Hematopoietic multipotent progenitor cell treated with erythropoietin and hydrocortisone succinate and interleukin-3 and kit ligand, for 6 days (in vitro differentiated cells): ENCODE results near the gene FMN1.

Experiments used
- DNase-seq: peaks from one replicate; pipeline ENCODE4 v3.0.0-alpha.2; 2015

FMN1 gene

DNA sequence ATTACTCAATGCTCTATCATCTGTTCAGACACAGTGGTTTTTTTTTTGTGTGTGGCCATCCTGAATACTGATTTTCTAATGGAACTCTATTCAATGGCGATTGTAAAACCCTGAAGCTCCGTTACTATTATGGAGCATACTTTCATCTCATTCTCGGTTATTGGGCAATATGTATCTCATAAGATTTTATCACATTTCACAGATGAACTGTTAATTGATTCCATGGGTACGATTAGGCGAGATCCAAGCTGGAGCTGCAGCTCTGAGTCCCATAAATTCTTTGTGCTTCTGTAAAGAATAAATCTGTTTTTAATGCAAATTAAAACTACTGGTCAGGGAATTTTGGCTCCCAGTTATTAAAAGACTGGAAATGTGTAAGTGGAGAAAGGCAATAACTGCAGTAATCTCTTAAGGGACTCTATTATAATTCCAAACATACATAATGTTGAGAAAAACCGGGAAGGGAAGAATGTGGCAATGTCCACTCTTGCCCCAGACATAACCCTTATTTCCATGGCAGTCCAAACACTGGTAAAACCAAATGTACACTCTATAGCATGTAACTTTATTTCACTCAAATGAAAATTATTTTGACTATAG lies 394.5 kb downstream of the FMN1 start:
- no peak for DNase-seq

GRCh38 chr15:32796856-32797255 lies 397.7 kb downstream of the FMN1 start:
- DNase-seq: no peak

- DNase-seq: no peak
Measured at GRCh38 chr15:32794973-32795372, 399.5 kb downstream of the FMN1 start.

- DNase-seq: no peak
Measured at GRCh38 chr15:32792436-32792835, 402.1 kb downstream of the FMN1 start.

DNA sequence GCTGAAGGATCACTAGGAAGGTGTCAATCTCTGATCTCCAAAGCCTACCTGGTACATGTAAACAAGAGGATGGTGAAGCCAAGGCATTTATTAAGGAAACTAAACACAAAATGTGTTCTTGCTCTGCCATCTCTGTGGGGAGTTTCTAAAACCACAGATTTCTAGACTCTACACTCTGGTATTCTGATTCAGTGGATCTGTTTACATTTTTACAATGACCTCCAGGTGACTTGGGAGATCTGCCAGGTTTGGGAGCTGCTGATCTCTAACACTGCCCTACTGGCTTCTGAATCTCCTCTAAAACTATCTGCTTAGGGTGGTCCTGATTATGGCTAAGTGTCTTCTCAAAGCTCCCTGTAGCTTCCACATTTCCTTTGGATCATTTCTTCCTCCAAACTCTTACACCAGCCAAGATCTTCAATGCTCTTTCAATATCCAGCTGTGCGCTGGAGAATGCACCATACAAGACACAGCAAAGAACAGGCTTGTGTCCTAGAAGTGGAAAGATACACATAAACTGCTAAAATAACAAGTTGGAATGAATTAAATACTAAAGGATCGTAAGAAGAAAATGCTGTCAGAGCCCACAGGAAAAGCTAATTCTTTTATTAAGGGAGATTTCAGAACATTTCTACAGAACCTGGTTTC lies 404.0 kb downstream of the FMN1 start:
- DNase-seq: no peak

DNA sequence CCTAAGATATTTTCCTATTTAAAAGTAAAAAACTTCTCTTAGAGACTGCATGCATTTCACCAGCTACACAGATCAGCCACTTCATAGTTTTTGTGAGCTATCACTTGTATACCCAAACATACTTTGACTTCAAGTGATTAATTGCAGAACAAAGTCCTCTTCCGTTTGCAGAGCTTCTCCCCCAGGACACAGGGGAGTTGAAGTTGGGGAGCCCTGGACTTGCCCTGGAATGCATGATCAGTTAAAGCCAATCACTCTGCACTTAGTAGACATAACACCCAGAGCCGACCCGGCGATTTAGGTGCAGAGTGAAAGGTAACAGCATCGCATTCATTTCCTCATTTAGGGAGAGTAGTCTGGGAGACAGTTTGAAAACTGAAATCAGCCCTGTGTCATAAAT lies 406.6 kb downstream of the FMN1 start:
- DNase-seq: no peak

DNA sequence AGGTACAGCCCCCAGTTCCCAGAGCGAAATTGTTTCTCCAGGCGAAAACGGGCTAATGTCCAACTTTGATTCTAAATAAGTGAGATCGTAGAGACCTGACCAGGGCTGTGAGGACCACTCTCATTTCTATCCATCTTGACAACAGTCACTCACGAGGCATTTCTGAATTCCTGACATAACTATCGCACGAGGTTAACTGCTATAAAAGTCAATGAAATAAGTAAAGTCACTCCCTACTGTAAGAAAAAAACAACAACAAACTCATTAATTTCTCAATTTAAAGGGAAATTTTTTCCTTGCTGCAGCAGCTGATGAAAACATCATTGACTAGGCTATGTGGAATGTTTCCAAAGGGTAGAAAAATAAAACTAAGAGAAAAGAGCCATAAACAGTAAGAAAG lies 407.6 kb downstream of the FMN1 start:
- DNase-seq: no peak

- no peak for DNase-seq
Measured at GRCh38 chr15:32784581-32784980, 409.9 kb downstream of the FMN1 start.

GRCh38 chr15:32781781-32782180 lies 412.7 kb downstream of the FMN1 start:
- no peak for DNase-seq

- DNase-seq: no peak
Measured at GRCh38 chr15:32778391-32779176, 415.9 kb downstream of the FMN1 start.

DNA sequence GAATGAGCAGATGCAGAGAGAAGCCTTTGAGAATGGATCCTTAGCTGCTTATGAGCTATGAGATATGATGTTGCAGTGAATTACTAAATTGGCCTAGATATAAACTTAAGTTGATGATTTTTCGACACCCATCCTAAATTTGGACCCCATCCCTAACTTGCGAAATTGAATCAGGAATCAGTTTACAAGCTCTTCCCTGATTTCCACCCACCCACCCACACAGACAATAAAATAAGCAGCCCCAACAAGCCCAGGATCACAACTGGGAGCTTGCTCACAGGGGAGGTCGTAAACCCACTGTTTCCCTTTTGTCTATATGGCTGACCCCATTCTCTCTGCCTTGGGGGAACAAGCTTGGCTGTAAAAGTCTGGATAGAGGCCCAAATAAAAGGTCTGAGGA lies 419.4 kb downstream of the FMN1 start:
- no peak for DNase-seq

DNA sequence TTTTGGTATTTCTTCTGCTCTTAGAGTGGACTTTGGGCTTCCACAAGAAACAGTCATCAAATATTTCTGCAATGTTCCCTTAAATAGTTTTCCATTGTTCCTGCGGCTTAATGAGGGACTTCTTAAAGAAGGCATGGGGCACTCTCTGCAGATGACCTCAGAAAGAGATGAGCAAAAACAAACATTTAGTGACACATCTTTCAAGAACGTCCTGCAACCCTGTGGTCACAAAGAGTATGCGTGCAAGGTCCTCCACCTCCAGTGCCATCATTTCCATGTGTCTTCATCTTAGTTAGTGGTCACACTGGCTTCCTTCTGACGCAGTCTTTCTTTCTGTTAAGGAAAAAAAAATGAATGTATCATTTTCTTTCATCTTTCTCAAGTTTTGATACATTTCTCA lies 420.5 kb downstream of the FMN1 start:
- no peak for DNase-seq

DNA sequence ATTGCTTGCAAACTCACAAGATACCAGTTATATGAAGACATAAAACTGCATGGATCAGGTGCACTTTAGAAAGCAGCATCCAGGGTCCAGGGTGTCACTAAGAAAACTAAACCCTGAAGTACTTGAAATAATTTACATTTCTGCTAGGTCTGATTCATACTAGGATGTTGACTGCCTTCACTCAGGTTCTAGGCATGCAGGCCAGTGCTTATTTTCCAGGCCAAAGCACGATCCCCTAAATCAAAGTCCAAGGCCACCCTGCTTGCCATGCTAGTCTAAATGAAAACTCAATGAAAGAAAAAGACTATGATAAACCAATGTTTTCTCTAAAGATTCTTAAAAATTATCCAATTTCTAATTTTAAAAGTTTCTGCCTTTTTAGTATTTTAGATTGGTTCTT lies 427.3 kb downstream of the FMN1 start:
- DNase-seq: no peak

GRCh38 chr15:32766101-32766500 lies 428.4 kb downstream of the FMN1 start:
- no peak for DNase-seq

- no peak for DNase-seq
Measured at GRCh38 chr15:32765236-32765635, 429.3 kb downstream of the FMN1 start.

GRCh38 chr15:32763295-32763694 lies 431.2 kb downstream of the FMN1 start:
- no peak for DNase-seq

DNA sequence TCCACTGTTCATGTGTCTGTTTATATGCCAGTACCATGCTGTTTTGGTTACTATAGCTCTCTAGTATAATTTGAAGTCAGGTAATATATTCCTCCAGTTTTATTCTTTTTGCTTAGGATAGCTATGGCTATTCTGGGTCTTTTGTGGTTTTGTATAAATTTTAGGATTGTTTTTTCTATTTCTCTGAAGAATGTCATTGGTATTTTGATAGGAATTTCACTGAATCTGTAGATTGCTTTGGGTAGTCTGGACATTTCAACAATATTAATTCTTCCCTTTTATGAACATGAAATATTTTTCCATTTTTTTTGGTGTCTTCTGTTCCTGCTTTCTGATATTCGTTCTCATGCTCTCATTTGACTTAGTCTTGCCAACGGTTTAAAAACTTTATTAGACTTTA lies 437.1 kb downstream of the FMN1 start:
- DNase-seq: no peak

GRCh38 chr15:32750979-32751378 lies 443.5 kb downstream of the FMN1 start:
- DNase-seq: no peak

DNA sequence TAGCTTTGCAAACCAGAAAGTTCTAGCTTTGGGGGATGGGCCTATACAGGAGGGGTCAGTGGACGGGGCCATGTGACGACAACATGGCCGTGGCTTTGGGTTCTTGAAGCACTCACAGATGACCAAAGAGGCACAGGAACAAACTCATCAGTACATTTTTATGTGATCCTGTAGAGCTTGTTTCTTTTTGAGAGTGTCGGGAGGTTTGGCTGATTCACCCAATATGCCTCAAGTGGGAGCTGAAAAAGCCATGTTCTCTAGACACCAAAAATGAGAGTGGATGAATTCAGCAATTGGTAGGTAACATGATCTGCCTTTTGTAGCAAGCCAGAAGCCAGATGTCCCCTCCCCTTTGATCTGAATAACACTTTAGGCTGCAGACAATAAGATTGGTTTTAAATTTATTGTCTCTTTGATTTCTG lies 446.6 kb downstream of the FMN1 start:
- no peak for DNase-seq

DNA sequence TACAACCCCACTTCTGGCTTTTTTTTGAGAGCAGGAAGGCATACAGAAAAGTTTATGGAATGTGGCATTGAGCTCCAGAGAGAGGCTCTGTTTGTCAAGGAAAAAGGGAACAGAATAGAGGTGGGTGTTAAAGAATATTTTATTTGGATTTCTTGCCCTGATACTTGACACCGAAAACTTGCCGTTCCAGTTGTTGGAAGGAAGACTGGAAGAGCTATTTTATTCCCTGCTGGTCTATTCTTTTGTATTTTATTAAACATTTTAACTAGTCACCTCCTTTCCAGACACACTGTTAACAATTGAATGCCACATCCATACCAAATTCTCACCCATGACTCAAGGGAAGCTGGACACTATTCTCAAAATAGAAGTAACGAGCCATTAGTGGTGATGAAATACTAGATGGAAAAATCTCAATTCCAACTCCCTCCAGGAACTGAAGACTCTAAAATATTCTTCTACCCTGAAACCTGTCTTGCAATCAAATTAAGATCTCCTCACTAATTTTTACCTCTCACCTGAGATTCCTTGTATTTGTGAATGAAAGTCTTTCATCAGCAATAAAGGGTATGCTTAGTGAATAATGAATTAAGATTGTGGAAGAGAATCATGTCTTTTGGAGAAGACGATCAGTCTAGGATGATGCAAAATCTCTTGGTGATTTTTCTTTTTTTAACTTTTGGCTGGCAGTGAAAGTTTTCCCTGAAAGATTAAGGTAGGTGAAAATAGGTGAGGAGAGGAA lies 448.2 kb downstream of the FMN1 start:
- DNase-seq: no peak

DNA sequence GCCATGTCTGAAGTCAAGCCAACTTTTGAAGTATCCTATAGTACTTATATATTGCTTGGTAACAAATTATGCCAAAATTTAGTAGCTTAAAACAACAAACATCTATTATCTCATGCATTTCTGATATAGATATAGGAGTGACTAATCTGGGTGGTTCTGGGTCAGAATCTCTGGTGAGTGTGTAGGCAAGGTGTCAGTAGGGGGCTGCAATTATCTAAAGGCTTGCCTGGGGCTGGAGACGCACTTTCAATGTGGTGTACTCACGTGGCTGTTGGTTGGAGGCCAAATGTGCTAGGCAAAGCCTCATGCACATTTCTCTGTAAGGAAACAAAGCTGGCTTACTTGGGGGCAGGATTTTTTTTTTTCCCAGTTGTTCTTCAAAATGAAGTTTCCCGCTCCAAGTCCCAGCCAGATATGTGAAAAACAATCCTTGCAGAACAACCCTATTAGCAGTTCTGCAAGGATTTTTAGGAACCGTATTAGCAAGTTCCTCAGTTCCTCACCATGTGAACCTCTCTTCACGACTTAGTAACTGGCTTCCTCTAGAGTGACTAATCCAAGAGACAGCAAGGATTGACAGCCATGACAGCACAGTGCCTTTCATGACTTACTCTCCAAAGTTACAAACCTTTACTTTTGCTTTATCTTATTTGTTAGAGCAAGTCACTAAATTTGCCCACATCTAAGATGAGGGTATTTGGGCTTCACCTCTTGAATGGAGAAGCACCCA lies 450.9 kb downstream of the FMN1 start:
- no peak for DNase-seq

- DNase-seq: no peak
Measured at GRCh38 chr15:32739522-32740063, 454.9 kb downstream of the FMN1 start.

DNA sequence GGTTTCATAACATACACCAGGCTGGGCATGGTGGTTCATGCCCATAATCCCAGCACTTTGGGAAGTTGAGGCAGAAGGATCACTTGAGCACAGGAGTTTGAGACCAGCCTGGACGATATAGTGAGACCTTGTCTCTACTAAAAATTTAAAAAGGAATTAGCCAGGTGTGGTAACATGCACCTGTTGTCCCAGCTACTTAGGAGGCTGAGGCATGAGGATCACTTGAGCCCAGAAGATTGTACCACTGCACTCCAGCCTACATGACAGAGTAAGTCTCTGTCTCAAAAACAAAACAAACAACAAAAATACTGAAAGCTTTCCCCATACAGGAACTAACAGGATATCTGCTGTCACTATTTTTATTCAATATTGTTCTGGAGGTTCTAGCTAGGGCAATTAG lies 455.8 kb downstream of the FMN1 start:
- DNase-seq: no peak
